CD14-positive monocyte (primary cell): ENCODE results near the gene MS4A15. TPM values are rescaled to one million over a fixed set of nuclear protein-coding genes. Genes with fewer than 3 reads are reported as not detected.

ENCODE experiments used
- DNase-seq, 3 donors: peaks; one replicate each; pipeline ENCODE4 v3.0.0-alpha.2; 2011 to 2022
- H2AFZ ChIP-seq: 2 replicates; pipeline ENCODE4 v1.6.0; 2012; ENCODE audit warnings: mild to moderate bottlenecking, low read depth, low read length, inconsistent platforms; ENCODE audit not compliant: insufficient read depth, poor library complexity, severe bottlenecking
- H3K27ac ChIP-seq, 2 donors: 1 replicate in 1 of 2; 2 replicates in 1 of 2; pipeline ENCODE4 v1.5.1; 2012 to 2013; ENCODE audit warnings: low read length in 2 of 2, control low read depth in 1 of 2, inconsistent platforms in 1 of 2, low read depth in 1 of 2, mild to moderate bottlenecking in 1 of 2
- H3K27me3 ChIP-seq, 2 donors: one replicate each; pipeline versions ENCODE4 v1.6.0 to v1.6.1; 2011 to 2013; ENCODE audit warnings: low read length in 2 of 2; ENCODE audit not compliant: control insufficient read depth in 2 of 2, insufficient read depth in 2 of 2
- H3K36me3 ChIP-seq, 2 donors: replicated peaks in 1 of 2; 1 replicate in 1 of 2; 2 replicates in 1 of 2; pipeline versions ENCODE4 v1.5.1 to v1.6.1; 2012 to 2013; ENCODE audit warnings: low read length in 2 of 2, control low read depth in 1 of 2, inconsistent platforms in 1 of 2, mild to moderate bottlenecking in 1 of 2; ENCODE audit not compliant: insufficient read depth in 2 of 2, control insufficient read depth in 1 of 2
- H3K4me1 ChIP-seq, 2 donors: 1 replicate in 1 of 2; 2 replicates in 1 of 2; pipeline versions ENCODE4 v1.5.1 to v1.6.1; 2012 to 2013; ENCODE audit warnings: low read length in 2 of 2, control low read depth in 1 of 2, inconsistent platforms in 1 of 2, mild to moderate bottlenecking in 1 of 2, moderate library complexity in 1 of 2; ENCODE audit not compliant: insufficient read depth in 2 of 2, control insufficient read depth in 1 of 2
- H3K4me2 ChIP-seq: replicated peaks from 2 replicates; pipeline ENCODE3; 2012; ENCODE audit warnings: low read length, moderate library complexity, mild to moderate bottlenecking; ENCODE audit not compliant: poor library complexity, severe bottlenecking; ENCODE audit errors: extremely low read depth
- H3K4me3 ChIP-seq, 3 experiments: fragments of 200-600 bp in 1 of 3; sonication (generic) in 1 of 3; replicated peaks in 1 of 3; 1 replicate in 2 of 3; 2 replicates in 1 of 3; pipeline ENCODE4 v1.5.1; 2011 to 2013; ENCODE audit warnings: low read length in 3 of 3, mild to moderate bottlenecking in 3 of 3, control low read depth in 2 of 3, low read depth in 2 of 3, inconsistent platforms in 1 of 3, moderate library complexity in 1 of 3
- H3K79me2 ChIP-seq: 2 replicates; pipeline ENCODE4 v1.6.0; 2012; ENCODE audit warnings: mild to moderate bottlenecking, control low read depth, inconsistent platforms, low read length, moderate library complexity; ENCODE audit not compliant: insufficient read depth
- H3K9ac ChIP-seq: 2 replicates; pipeline ENCODE4 v1.6.0; 2017; ENCODE audit warnings: low read length, mild to moderate bottlenecking; ENCODE audit not compliant: insufficient read depth, poor library complexity, severe bottlenecking
- H3K9me3 ChIP-seq, 2 donors: replicated peaks in 1 of 2; 1 replicate in 1 of 2; 2 replicates in 1 of 2; pipeline versions ENCODE4 v1.5.1 to v1.6.1; 2012 to 2013; ENCODE audit warnings: low read length in 2 of 2, control low read depth in 1 of 2; ENCODE audit not compliant: control insufficient read depth in 1 of 2, insufficient read depth in 1 of 2
- H4K20me1 ChIP-seq: 2 replicates; pipeline ENCODE4 v1.6.0; 2012; ENCODE audit warnings: mild to moderate bottlenecking, low read length, control low read depth, moderate library complexity; ENCODE audit not compliant: insufficient read depth
- H3K27ac Mint-ChIP-seq, 7 donors: one replicate each; pipeline ENCODE4 v1.8.0; 2020; ENCODE audit warnings: mild to moderate bottlenecking in 7 of 7, mixed read lengths in 7 of 7, moderate library complexity in 6 of 7, inconsistent platforms in 2 of 7
- H3K27me3 Mint-ChIP-seq, 3 donors: one replicate each; pipeline ENCODE4 v1.8.0; 2021 to 2022; ENCODE audit warnings: low read depth in 3 of 3, mild to moderate bottlenecking in 3 of 3, mixed read lengths in 3 of 3, moderate library complexity in 3 of 3, inconsistent platforms in 1 of 3
- H3K36me3 Mint-ChIP-seq, 2 donors: one replicate each; pipeline ENCODE4 v1.8.0; 2020; ENCODE audit warnings: mixed read lengths in 2 of 2, inconsistent platforms in 1 of 2, mild to moderate bottlenecking in 1 of 2
- H3K4me1 Mint-ChIP-seq: one replicate; pipeline ENCODE4 v1.8.0; 2020; ENCODE audit warnings: mild to moderate bottlenecking, mixed read lengths
- H3K4me3 Mint-ChIP-seq, 2 donors: one replicate each; pipeline ENCODE4 v1.8.0; 2020; ENCODE audit warnings: mild to moderate bottlenecking in 2 of 2, mixed read lengths in 2 of 2, moderate library complexity in 1 of 2
- H3K9me3 Mint-ChIP-seq, 7 donors: one replicate each; pipeline ENCODE4 v1.8.0; 2020 to 2022; ENCODE audit warnings: mixed read lengths in 7 of 7, mild to moderate bottlenecking in 6 of 7, moderate library complexity in 6 of 7, inconsistent platforms in 2 of 7
- CTCF ChIP-seq: fragments of 200-600 bp; IDR thresholded peaks from one replicate; pipeline ENCODE4 v1.8.0; 2022; ENCODE audit warnings: antibody characterized with exemption, mild to moderate bottlenecking
- WGBS: methylation state at CpG from one replicate; pipeline ENCODE4 v1.1.5; 2013; ENCODE audit warnings: missing lambda C conversion rate; ENCODE audit not compliant: insufficient coverage; 5-methylcytosine and 5-hydroxymethylcytosine counted together
- intact Hi-C, 2 donors: fragments of 100-400 bp; cut with micrococcal nuclease; formaldehyde crosslinking; loops; one replicate each; pipeline versions ENCODE4 v1.15.0 to v1.15.1; 2023
- polyA plus RNA-seq, 3 donors: library from polyadenylated mRNA; depleted of rRNA in 1 of 3; unstranded in 2 of 3; stranded (reverse) in 1 of 3; fragments of 300-500 nt in 2 of 3; fragments of >200 nt in 1 of 3; fragmentation: Illumina TruSeq in 2 of 3; gene quantifications; 1 replicate in 2 of 3; 2 replicates in 1 of 3; pipeline ENCODE4 v1.2.3, GENCODE V29; 2012 to 2021

MS4A15 gene
- polyA plus RNA-seq, 3 donors, result not detected

- H3K4me1 Mint-ChIP-seq, result peaks cover 3% of the 10 kb centered on the region
- H4K20me1 ChIP-seq, result no peaks in the 10 kb centered on the region
- no peaks in the 10 kb centered on the region for H3K9me3 ChIP-seq
- no peak overlapping the region for H2AFZ ChIP-seq
- H3K79me2 ChIP-seq, result no peaks in the 10 kb centered on the region
- no peak for DNase-seq
- no peak overlapping the region for H3K9ac ChIP-seq
- no peak overlapping the region for H3K4me2 ChIP-seq
- no peaks in the 10 kb centered on the region for H3K27me3 ChIP-seq
- H3K4me3 ChIP-seq, result no peak overlapping the region
- intact Hi-C loops, result no loop called here
- H3K9me3 Mint-ChIP-seq, result peaks cover 0 to 13% (median 4%) of the 10 kb centered on the region in 7 donors
- WGBS, result 94% methylated on average over 14 of the region's 17 CpGs
- H3K36me3 ChIP-seq, result no peaks in the 10 kb centered on the region
- TF ChIP-seq CTCF, result no peak
- H3K4me1 ChIP-seq, result no peaks in the 10 kb centered on the region
- H3K4me3 Mint-ChIP-seq, result no peak overlapping the region
- no peak overlapping the region for H3K27ac Mint-ChIP-seq
- H3K27ac ChIP-seq, result no peak overlapping the region
- peaks cover 10% of the 10 kb centered on the region in 3 donors for H3K27me3 Mint-ChIP-seq
- H3K36me3 Mint-ChIP-seq, result no peaks in the 10 kb centered on the region
Observed at GRCh38 chr11:60748225-60748624, 8.4 kb upstream of the MS4A15 start.

GRCh38 chr11:60748821-60749220 lies 7.8 kb upstream of the MS4A15 start:
- intact Hi-C loops, result no loop called here

More at GRCh38 chr11:60748821-60749220, 7.8 kb upstream of the MS4A15 start:
- Histone ChIP-seq H3K27ac (no peak overlapping the region), H3K4me3 (no peak overlapping the region), H2AFZ (no peak overlapping the region), H3K79me2 (no peaks in the 10 kb centered on the region), H3K4me1 (no peaks in the 10 kb centered on the region), H3K4me2 (no peak overlapping the region), H4K20me1 (no peaks in the 10 kb centered on the region), H3K9me3 (no peaks in the 10 kb centered on the region), H3K36me3 (no peaks in the 10 kb centered on the region), H3K9ac (no peak overlapping the region), H3K27me3 (no peaks in the 10 kb centered on the region)
- Mint-ChIP-seq H3K4me1 (peaks cover 3% of the 10 kb centered on the region), H3K9me3 (peaks cover 0 to 9% (median 4%) of the 10 kb centered on the region in 7 donors), H3K36me3 (no peaks in the 10 kb centered on the region), H3K27ac (no peak overlapping the region), H3K4me3 (no peak overlapping the region), H3K27me3 (peaks cover 8 to 13% (median 13%) of the 10 kb centered on the region in 3 donors)
- DNase-seq, result no peak
- WGBS, result 90% methylated on average over 8 of the region's 8 CpGs
- no peak for TF ChIP-seq CTCF
